Measurements from ENCODE around the gene IFNL4. TPM values are rescaled to one million over a fixed set of nuclear protein-coding genes. Genes with fewer than 3 reads are reported as not detected.

IFNL4 gene
- total and polyA plus RNA-seq, 2 donors (not counting 3 experiments of a cell fraction or from before 2014, with no cell fraction given): not detected

- dilution Hi-C loops (cut with MboI; ENCODE audit: extremely low pct_ligation_motif_present, low sequenced_read_pairs): no loop called here
- no peak overlapping the region for H3K27ac ChIP-seq (ENCODE audit: insufficient read depth, low read depth, low read length)
- no peak for FAIRE-seq
- no TSS peak for BruUV-seq (replicated peaks)
- POLR2A ChIA-PET: no interaction called here
- H3K9me1 ChIP-seq (replicated peaks; ENCODE audit: control insufficient read depth, extremely low read depth, insufficient read depth, low read length): no peaks in the 10 kb centered on the region
- no peaks in the 10 kb centered on the region for H3K4me1 ChIP-seq (ENCODE audit: control insufficient read depth, extremely low read depth, insufficient read depth, low read length)
- H3K27me3 ChIP-seq (ENCODE audit: control insufficient read depth in 2 of 2, insufficient read depth in 2 of 2, low read length in 2 of 2): peaks cover 32 to 42% of the 10 kb centered on the region in 2 experiments
- no peak overlapping the region for H3K9ac ChIP-seq (replicated peaks; ENCODE audit: extremely low read depth, insufficient read depth, low read length)
- intact Hi-C loops (cut with micrococcal nuclease): no loop called here
- no peaks in the 10 kb centered on the region for H3K36me3 ChIP-seq (ENCODE audit: control insufficient read depth in 2 of 2, extremely low read depth in 1 of 2, insufficient read depth in 2 of 2, low read length in 2 of 2)
- no peak for TF ChIP-seq FOS (IDR thresholded peaks at IDR 0.05; ENCODE audit: borderline replicate concordance, insufficient read depth, low read length)
- no peak for TF ChIP-seq POLR2AphosphoS5 (IDR thresholded peaks at IDR 0.05; ENCODE audit: insufficient read depth, low read depth, low read length)
- TF ChIP-seq EZH2 (IDR thresholded peaks at IDR 0.05; ENCODE audit: borderline replicate concordance, low read depth, low read length, severe bottlenecking): peak; percentile 91
- no peak for TF ChIP-seq CTCF (IDR thresholded peaks at IDR 0.05; ENCODE audit: extremely low read depth in 1 of 2, insufficient read depth in 1 of 2, low read depth in 1 of 2, low read length in 2 of 2)
- no peak for TF ChIP-seq POLR2A (IDR thresholded peaks at IDR 0.05; ENCODE audit: low read depth, low read length)
- CTCF ChIA-PET: interaction anchor here (1.0 to 1.4 kb wide), 3 partner anchors 10 to 142 kb away, joined by 3 to 5 read pairs (median 3); no protein-coding TSS in a partner anchor
- H3K9me3 ChIP-seq (replicated peaks; ENCODE audit: control insufficient read depth, insufficient read depth, low read length): no peaks in the 10 kb centered on the region
- no peaks in the 10 kb centered on the region for H3K79me2 ChIP-seq (ENCODE audit: control insufficient read depth, insufficient read depth, low read length)
- no peak for DNase-seq (ENCODE audit: low read depth, low spot score)
- H2AFZ ChIP-seq (ENCODE audit: low read depth, low read length): no peak overlapping the region
- H3K4me2 ChIP-seq (ENCODE audit: insufficient read depth, low read length): no peak overlapping the region
- H3K4me3 ChIP-seq (replicated peaks in 1 of 3; ENCODE audit: insufficient read depth in 1 of 3, low read depth in 1 of 3, low read length in 3 of 3): no peak overlapping the region
- no peaks in the 10 kb centered on the region for H4K20me1 ChIP-seq (replicated peaks; ENCODE audit: control insufficient read depth, extremely low read depth, insufficient read depth, low read length)
Observed at GRCh38 chr19:39264306-39265290, 15.9 kb upstream of the IFNL4 start.

Data from endothelial cell of umbilical vein (primary cell).